GM21528 (cell line): ENCODE results near the gene RGS6.

Experiments
- ATAC-seq: cut with Tn5 transposase; IDR thresholded peaks from one replicate; pipeline ENCODE4 v1.9.1; 2021; ENCODE audit warnings: mild to moderate bottlenecking, moderate library complexity; ENCODE audit not compliant: unreplicated experiment, low FRiP score

RGS6 gene

DNA sequence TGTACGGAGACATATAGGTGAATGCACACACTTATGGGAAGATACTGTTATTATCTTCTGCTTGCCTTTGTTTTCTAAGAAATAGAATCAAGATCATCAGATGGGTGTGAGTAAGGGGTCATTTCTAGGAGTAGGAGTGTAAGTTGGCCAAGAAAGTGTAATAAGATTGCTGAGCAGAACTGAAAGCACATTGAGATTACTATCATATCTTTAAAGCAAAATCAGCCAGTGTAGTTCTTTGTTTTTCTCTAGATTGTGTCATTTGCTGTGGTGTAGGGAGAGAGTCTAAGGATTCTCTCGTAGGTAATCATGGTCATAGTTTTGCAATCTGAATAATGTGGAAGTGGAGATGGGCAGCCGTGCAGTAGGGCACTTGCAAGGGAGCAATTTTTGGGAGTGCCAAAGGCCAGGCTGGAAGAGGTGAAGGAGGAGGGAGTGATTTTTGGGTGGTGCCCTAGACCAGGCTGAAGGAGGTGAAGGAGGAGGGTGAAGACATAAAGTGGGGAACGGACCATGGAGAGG lies 131.6 kb downstream of the RGS6 start:
- ATAC-seq: no peak

DNA sequence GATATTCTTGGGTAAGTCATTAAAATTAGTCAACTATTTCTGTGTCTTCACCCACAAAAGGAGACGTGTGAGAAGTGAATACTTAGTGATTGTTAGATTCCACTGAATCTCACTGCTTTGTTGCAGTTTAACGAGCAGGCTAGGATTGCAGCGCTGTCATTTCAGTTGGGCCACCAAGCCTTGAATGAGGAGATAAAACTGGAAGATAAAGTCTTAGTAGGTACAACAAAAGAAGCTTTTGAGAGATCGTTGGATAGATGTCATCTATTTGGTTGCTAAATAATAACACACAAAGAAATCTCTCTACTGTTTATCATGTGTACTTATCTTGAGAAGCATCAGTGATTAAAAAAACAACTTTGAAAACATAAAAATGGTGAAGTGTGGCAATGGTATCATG lies 132.3 kb downstream of the RGS6 start:
- no peak for ATAC-seq

GRCh38 chr14:72070458-72070857 lies 138.2 kb downstream of the RGS6 start:
- ATAC-seq: no peak

DNA sequence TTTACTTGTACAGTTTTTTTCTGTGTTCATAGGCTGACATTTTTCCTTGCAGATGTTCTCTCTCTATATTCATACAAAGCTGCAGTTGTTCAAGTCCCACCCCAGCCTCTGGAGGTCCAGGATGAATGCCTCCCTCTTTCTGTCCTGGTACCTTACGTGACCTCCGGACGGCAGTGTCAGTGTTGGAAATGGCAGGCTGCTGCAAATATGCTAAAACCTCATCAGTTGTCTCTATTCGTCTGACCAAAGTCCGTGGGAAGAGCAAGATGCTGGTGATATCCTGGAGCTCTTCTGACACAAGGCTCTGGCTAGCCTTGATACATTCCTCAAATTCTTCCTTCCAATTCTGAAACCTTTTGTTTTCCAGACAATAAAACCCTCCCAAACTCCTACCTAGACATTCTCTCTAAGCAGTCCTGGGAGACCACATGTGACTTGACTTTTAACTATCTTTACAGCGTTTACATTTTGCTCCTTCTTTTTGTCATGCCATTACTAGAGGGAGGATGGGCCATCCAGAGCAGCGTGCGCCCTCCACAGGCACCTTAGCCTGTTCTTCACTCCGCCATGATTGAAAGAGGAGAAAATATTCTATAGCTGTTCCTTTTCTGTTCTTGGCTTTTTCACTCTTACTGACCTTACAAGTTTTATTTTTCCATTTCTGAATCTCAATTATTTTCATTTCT lies 143.6 kb downstream of the RGS6 start:
- ATAC-seq: no peak

DNA sequence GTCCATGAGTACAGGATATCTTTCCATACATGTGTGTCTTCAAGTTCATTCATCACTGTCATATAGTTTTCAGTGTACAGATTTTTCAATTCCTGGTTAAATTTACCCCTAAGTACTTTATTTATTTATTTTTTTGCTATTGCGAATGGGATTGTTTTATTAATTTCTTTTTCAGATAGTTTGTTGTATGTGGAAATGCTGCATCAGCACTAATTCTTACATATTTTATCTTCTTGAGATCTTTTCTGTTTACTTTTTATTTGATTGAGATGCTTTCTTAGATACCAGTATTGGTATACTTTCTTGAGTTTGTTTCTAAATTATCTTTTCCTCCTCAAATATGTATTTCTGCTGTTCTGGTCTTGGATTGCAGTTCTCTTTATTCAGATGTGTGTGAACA lies 148.9 kb downstream of the RGS6 start:
- no peak for ATAC-seq

GRCh38 chr14:72084935-72085334 lies 152.7 kb downstream of the RGS6 start:
- no peak for ATAC-seq

DNA sequence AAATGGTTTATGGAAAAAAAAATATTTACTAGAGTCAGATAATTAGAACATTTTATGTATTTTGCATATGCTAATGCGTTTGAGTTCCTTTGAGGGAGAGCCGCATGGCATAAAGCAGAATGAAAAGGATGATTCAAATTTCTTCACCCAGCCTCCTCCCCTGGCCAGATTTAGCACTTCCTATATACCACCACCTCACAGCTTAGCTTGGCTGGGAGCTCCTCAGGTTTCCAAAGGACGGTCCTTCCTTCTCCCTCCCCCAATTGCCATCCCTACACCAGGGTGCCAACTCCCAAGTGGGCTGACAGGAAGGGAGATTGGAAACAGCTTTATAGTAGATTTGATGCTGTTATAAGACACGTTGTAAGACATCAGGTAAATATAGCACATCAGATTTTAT lies 157.4 kb downstream of the RGS6 start:
- ATAC-seq: no peak

DNA sequence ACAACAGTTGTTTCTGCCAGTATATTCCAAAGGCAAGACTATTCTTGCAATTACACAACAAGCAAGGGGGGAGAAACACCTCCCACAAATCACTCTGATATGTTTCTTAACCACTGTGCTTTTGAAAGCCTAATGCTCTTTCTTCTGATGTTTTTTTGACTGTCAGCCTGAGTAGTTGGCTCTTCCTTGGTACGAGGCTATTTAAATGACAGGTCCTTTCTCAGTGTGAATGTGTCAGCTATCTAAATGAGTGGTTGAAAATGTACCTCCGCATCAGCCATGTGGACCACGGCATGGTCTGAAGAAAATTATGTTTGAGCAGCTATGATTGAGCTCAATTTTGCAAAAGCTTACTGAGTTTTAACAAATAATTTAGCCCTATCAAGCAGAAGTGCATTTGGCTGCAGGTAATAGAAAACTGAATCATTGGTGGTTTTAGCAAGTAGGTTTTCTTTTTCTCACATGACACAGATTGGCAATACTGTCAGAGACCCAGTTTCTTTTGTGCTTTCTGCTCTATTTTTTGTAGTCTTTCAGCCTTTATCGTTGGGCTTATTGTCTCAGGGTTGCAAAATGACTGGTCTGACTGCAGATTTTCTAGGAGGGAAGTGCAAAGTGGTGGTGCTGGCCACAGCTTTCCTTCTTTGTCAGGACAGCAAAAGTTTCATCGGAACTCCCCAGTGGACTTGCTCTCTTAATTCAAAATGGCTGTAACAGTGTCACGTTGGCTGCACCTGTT lies 162.8 kb downstream of the RGS6 start:
- ATAC-seq: no peak

DNA sequence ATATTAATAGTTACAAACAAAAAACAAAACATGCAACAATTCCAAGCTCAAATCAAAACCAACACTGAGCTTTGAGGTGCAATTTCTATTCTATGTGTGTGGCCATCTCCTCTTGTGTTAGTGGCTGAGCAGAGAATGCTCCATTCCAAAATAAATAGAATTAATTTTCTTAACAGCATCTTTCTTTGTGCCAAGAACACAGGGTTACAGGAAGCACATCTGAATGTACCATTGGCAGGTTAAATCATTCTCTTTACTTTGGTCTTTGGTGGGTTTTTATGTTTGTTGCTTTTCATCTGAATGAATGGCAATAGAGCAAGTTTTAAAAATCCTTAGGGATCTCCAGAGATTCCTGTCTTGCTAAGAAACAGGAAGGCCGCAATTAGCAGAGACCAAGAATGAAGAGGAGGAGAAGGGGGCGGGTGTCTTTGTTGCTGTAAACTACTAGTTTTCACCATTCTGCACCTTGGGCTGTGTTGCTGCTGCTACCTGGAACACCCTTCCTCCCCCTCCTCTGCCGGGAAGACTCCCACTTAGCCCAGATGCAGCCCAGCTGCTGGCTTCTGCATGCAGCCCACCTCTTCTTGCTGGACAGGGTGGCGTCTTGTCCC lies 165.0 kb downstream of the RGS6 start:
- ATAC-seq: no peak

DNA sequence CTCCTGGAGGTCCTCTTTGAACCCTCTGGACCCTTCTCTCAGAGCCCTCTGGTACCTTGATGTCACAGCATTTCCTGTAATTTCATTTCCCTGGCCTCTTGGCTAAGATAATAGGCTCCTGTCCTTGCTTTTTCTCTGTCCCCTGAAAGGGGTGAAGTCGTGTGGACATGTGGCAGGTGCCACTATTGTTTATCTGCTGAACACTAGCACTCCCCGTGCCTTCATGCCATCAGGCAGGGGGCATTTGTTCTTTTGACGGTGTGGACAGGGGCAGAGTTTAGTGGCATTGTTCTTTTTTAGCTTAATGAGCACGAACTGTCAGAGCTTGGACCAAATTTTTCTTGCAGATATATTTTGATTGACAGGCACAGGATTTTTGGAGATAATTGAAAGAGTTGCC lies 166.0 kb downstream of the RGS6 start:
- ATAC-seq: no peak

GRCh38 chr14:72099566-72099965 lies 167.3 kb downstream of the RGS6 start:
- no peak for ATAC-seq

DNA sequence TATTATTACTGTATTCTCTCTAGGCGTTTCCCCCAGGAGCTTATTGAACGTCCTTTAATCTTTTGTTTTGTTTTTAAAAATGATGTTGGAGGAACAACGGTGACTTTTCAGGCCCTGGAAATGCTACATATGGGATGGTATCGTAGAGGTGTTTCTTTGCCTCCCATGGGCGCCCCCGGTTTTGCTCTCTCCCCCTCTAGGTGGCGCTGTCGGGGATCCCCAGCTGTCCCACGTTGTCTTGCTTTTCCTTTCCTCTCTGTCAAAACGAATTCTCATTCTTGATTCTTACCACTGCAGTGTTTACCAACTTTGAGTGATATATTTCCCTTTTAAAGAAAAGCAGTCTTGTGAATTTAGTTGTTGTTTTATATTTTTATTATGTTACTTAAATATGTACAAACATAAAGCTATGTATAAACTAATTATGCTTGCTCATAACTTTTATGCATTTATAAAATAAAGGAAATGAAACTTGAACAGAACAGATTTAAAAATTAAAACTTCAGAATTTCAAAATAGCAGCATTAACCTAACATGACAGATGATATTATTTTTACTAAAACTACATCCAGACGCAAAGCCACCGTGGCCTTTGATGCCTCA lies 171.9 kb downstream of the RGS6 start:
- no peak for ATAC-seq

DNA sequence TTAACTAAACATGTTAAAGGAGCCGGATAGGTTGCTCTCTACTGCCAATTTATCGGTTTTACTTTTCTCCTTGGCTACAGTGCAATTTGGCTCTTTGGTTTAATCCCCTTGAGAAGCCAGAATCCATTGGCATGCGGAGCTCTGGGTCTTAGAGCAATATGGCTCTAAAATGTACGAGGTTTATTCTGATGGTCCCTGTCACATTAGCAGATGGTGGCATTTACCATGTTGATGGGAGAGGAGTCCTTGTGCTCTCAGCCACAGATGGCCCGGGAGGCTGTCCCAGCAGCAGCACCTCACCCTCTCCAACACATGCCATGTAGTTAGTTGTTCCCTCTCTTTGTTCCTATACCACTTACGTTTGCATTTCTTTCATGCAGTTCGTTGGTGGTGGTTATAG lies 179.7 kb downstream of the RGS6 start:
- ATAC-seq: no peak

DNA sequence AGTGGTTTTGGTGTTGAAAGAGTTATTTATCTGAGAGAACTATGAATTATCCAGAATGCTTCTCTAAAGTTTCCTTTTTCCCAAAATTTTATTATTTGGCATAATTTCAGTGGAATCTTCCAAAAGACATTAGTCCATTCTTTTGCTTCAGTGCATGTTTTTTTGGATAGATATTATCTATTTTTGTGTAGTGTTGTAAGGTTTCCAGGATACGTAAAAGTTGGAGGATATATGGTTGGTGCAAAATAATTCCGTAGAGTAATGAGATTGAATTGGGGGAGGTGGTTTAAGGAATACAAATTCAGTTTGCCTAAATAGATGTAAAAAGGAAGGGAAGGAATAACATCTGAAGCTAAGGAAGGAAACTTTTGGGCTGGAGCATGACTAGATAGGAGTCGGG lies 186.6 kb downstream of the RGS6 start:
- ATAC-seq: no peak

DNA sequence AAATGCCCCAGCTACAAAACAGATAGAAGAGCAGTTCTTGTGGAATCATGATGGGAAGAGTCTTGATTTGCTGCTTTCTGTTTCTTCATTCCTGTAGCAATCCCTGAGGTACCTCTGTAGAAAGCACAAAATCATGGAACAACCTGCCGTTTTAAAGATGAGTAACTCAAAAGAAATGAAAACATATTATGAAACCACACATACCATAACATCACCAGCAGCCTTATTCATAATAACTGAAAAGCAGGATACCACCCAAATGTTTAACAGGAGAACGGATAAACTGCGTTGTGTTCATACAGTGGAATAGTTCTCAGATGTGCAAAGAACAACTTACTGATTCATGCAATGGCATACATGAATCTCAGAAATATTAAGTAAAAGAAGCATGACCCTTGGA lies 188.1 kb downstream of the RGS6 start:
- no peak for ATAC-seq

GRCh38 chr14:72123755-72124154 lies 191.5 kb downstream of the RGS6 start:
- no peak for ATAC-seq

- no peak for ATAC-seq
These were observed 191.9 kb downstream of the RGS6 start for GRCh38 chr14:72124171-72124570.

GRCh38 chr14:72126091-72126490 lies 193.9 kb downstream of the RGS6 start:
- ATAC-seq: no peak

- ATAC-seq: no peak
These were observed 194.3 kb downstream of the RGS6 start for GRCh38 chr14:72126561-72126960.

DNA sequence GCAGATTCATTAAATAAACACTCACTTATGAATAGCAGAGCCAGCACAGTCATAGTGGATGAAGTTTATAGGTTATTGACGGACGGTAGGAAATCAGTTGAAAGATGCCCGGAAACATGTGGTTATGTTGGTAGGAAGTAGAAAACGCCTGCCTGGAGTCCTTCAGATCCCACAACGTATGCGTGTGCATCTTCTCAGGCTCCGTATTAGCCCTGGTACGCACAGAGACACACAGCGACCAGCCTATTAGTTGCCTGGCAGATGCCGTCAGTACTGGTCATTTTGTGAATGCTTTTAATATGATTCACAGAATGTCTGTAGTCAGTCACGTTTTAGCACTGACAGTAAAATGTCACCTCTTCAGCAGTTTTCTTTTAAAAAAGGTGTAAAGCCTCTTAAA lies 196.4 kb downstream of the RGS6 start:
- no peak for ATAC-seq

DNA sequence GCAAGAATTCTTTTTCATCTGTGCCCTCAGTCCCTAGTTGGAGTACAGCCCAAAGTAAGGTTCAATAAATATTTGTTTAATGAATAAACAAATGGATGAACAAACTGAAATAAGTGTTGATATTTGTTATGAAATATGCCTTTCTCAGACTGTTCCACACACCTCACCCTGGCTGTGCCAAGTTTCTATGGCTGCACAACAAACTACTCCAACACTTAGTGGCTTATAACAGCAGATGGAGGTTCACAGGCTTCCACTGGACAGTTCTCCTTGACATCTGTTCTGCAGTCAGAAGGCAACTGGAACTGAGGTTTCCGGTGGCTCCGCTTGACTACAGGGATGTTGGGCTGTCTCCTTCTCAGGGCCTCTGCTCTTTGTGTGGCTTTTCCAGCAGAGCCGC lies 197.1 kb downstream of the RGS6 start:
- no peak for ATAC-seq
